Sciatic nerve (tissue), 2 donors: Measurements from ENCODE around the gene TASP1. TPM values are rescaled to one million over a fixed set of nuclear protein-coding genes. Genes with fewer than 3 reads are reported as not detected.
"Not testable (repeated sequence)": the region's sequence is repeated elsewhere in the genome, so short reads cannot be mapped to it uniquely, and the experiment has no call there.

ENCODE experiments used
- ATAC-seq: fragments of 200-7000 bp; cut with Tn5 transposase; one replicate; pipeline ENCODE4 v1.9.1; 2020; ENCODE audit warnings: mild to moderate bottlenecking, moderate library complexity
- DNase-seq: peaks from one replicate; pipeline ENCODE4 v3.0.0-alpha.2; 2020; ENCODE audit warnings: low spot score
- intact Hi-C: fragments of 100-400 bp; cut with DNase I; formaldehyde crosslinking; loops from one replicate; pipeline ENCODE4 v1.14.2; 2022
- total RNA-seq: library from RNA; stranded (reverse); fragmentation: NEBNext Ultra II Directional; extraction: Animal tissue kit (Norgen Biotek cat#: 25700); gene quantifications from one replicate; pipeline ENCODE4 v1.2.1, GENCODE V29; 2021
- donor health status: DM: no; HTN: no; CAD: no.
- donor health status: DM: no; HTN: no; CAD: no.

Gene TASP1
- 22.7 TPM for total RNA-seq

GRCh38 chr20:13638496-13639149, at the start of gene TASP1:
TSS of gene TASP1 (minus strand) at chr20:13638932. CDS start at chr20:13630078, 8,854 bp downstream.
- ATAC-seq = peak; percentile 100
- intact Hi-C loops = no loop called here
- peak; percentile 98 for DNase-seq

GRCh38 chr20:13687815-13688214, 49.1 kb upstream of the TASP1 start:
- intact Hi-C loops = no loop called here
- DNase-seq (no peak), ATAC-seq (peak; percentile 64)

GRCh38 chr20:13685623-13686022, 46.9 kb upstream of the TASP1 start:
- intact Hi-C loops = no loop called here
- no peak for ATAC-seq
- no peak for DNase-seq

- intact Hi-C loops = no loop called here
- no peak for ATAC-seq
- DNase-seq = no peak
Measured at GRCh38 chr20:13684566-13685222, 46.0 kb upstream of the TASP1 start.

- DNase-seq (no peak), ATAC-seq (no peak)
- intact Hi-C loops = no loop called here
Measured at GRCh38 chr20:13683833-13684232, 45.1 kb upstream of the TASP1 start.

- ATAC-seq (no peak), DNase-seq (no peak)
- intact Hi-C loops = no loop called here
Measured at GRCh38 chr20:13681248-13682125, 42.8 kb upstream of the TASP1 start.

GRCh38 chr20:13678944-13679343, 40.2 kb upstream of the TASP1 start:
- no peak for ATAC-seq
- intact Hi-C loops = no loop called here
- no peak for DNase-seq

GRCh38 chr20:13677241-13677640, 38.5 kb upstream of the TASP1 start:
- ATAC-seq (no peak), DNase-seq (no peak)
- intact Hi-C loops = no loop called here

- ATAC-seq (no peak), DNase-seq (no peak)
- intact Hi-C loops = no loop called here
Measured at GRCh38 chr20:13676682-13677081, 38.0 kb upstream of the TASP1 start.

GRCh38 chr20:13672690-13673089, 34.0 kb upstream of the TASP1 start:
- DNase-seq (no peak), ATAC-seq (peak; percentile 76)
- intact Hi-C loops = no loop called here

- intact Hi-C loops = no loop called here
- ATAC-seq = peak; percentile 85
- no peak for DNase-seq
Measured at GRCh38 chr20:13671916-13672378, 33.2 kb upstream of the TASP1 start.

- peak; percentile 51 for ATAC-seq
- intact Hi-C loops = no loop called here
- no peak for DNase-seq
Measured at GRCh38 chr20:13671512-13671911, 32.8 kb upstream of the TASP1 start.

- intact Hi-C loops = no loop called here
- no peak for DNase-seq
- ATAC-seq = no peak
Measured at GRCh38 chr20:13670160-13670559, 31.4 kb upstream of the TASP1 start.

- no peak for ATAC-seq
- no peak for DNase-seq
- intact Hi-C loops = no loop called here
Measured at GRCh38 chr20:13665709-13666395, 27.1 kb upstream of the TASP1 start.

- DNase-seq (no peak), ATAC-seq (peak; percentile 80)
- intact Hi-C loops = no loop called here
Measured at GRCh38 chr20:13661070-13661685, 22.4 kb upstream of the TASP1 start.

GRCh38 chr20:13659288-13659687, 20.6 kb upstream of the TASP1 start:
- DNase-seq = no peak
- ATAC-seq = no peak
- intact Hi-C loops = no loop called here

GRCh38 chr20:13658060-13658459, 19.3 kb upstream of the TASP1 start:
- intact Hi-C loops, DNase-seq, ATAC-seq: not testable (repeated sequence)

GRCh38 chr20:13656721-13657368, 18.1 kb upstream of the TASP1 start:
- intact Hi-C loops = no loop called here
- no peak for DNase-seq
- no peak for ATAC-seq
